Measurements from ENCODE around the gene ZC3H7A. TPM values are rescaled to one million over a fixed set of nuclear protein-coding genes. Genes with fewer than 3 reads are reported as not detected.

The ZC3H7A gene
- total RNA-seq, 1 donor from 2014 or later = 66.5 TPM

- Mint-ChIP-seq H3K27ac (ENCODE audit: unreplicated experiment) (peak overlapping the region; percentile 96), H3K4me3 (peak overlapping the region; percentile 97), H3K36me3 (ENCODE audit: low read depth) (peaks cover 4% of the 10 kb centered on the region), H3K27me3 (ENCODE audit: low read depth) (no peaks in the 10 kb centered on the region), H3K4me1 (peaks cover 59% of the 10 kb centered on the region), H3K9me3 (no peaks in the 10 kb centered on the region)
- DNase-seq (ENCODE audit: low read depth, low spot score) = no peak
- TF ChIP-seq, protein P1, sequence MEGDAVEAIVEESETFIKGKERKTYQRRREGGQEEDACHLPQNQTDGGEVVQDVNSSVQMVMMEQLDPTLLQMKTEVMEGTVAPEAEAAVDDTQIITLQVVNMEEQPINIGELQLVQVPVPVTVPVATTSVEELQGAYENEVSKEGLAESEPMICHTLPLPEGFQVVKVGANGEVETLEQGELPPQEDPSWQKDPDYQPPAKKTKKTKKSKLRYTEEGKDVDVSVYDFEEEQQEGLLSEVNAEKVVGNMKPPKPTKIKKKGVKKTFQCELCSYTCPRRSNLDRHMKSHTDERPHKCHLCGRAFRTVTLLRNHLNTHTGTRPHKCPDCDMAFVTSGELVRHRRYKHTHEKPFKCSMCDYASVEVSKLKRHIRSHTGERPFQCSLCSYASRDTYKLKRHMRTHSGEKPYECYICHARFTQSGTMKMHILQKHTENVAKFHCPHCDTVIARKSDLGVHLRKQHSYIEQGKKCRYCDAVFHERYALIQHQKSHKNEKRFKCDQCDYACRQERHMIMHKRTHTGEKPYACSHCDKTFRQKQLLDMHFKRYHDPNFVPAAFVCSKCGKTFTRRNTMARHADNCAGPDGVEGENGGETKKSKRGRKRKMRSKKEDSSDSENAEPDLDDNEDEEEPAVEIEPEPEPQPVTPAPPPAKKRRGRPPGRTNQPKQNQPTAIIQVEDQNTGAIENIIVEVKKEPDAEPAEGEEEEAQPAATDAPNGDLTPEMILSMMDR (conservative IDR thresholded peaks at IDR 0.05) = no peak
These were observed 870 bp upstream of the ZC3H7A start for GRCh38 chr16:11797957-11798299.

- Mint-ChIP-seq H3K36me3 (ENCODE audit: low read depth) (peaks cover 4% of the 10 kb centered on the region), H3K27me3 (ENCODE audit: low read depth) (no peaks in the 10 kb centered on the region), H3K4me1 (peaks cover 73% of the 10 kb centered on the region), H3K27ac (ENCODE audit: unreplicated experiment) (peak overlapping the region; percentile 67), H3K4me3 (peak overlapping the region; percentile 95), H3K9me3 (no peaks in the 10 kb centered on the region)
- DNase-seq (ENCODE audit: low read depth, low spot score) = peak; percentile 41
- TF ChIP-seq, protein P1 (conservative IDR thresholded peaks at IDR 0.05) = no peak
These were observed 562 bp downstream of the ZC3H7A start for GRCh38 chr16:11796227-11797165.

GRCh38 chr16:11795887-11796226 is 1.2 kb downstream of the ZC3H7A start:
- H3K4me1 Mint-ChIP-seq = peaks cover 79% of the 10 kb centered on the region
- H3K27ac Mint-ChIP-seq (ENCODE audit: unreplicated experiment) = peak overlapping the region; percentile 67
- no peak for DNase-seq (ENCODE audit: low read depth, low spot score)
- no peaks in the 10 kb centered on the region for H3K9me3 Mint-ChIP-seq
- TF ChIP-seq, protein P1 (conservative IDR thresholded peaks at IDR 0.05) = no peak
- peaks cover 4% of the 10 kb centered on the region for H3K36me3 Mint-ChIP-seq (ENCODE audit: low read depth)
- H3K4me3 Mint-ChIP-seq = peak overlapping the region; percentile 95
- H3K27me3 Mint-ChIP-seq (ENCODE audit: low read depth) = no peaks in the 10 kb centered on the region

GRCh38 chr16:11794996-11795886 is 1.8 kb downstream of the ZC3H7A start:
- H3K27ac Mint-ChIP-seq (ENCODE audit: unreplicated experiment) = peak overlapping the region; percentile 67
- H3K27me3 Mint-ChIP-seq (ENCODE audit: low read depth) = no peaks in the 10 kb centered on the region
- peaks cover 77% of the 10 kb centered on the region for H3K4me1 Mint-ChIP-seq
- peak overlapping the region; percentile 95 for H3K4me3 Mint-ChIP-seq
- no peak for DNase-seq (ENCODE audit: low read depth, low spot score)
- no peaks in the 10 kb centered on the region for H3K9me3 Mint-ChIP-seq
- TF ChIP-seq, protein P1 (conservative IDR thresholded peaks at IDR 0.05) = no peak
- peaks cover 4% of the 10 kb centered on the region for H3K36me3 Mint-ChIP-seq (ENCODE audit: low read depth)

- H3K27ac Mint-ChIP-seq (ENCODE audit: unreplicated experiment) = peak overlapping the region; percentile 46
- H3K9me3 Mint-ChIP-seq = no peaks in the 10 kb centered on the region
- H3K4me3 Mint-ChIP-seq = peak overlapping the region; percentile 95
- H3K27me3 Mint-ChIP-seq (ENCODE audit: low read depth) = no peaks in the 10 kb centered on the region
- H3K36me3 Mint-ChIP-seq (ENCODE audit: low read depth) = peaks cover 4% of the 10 kb centered on the region
- DNase-seq (ENCODE audit: low read depth, low spot score) = no peak
- H3K4me1 Mint-ChIP-seq = peaks cover 69% of the 10 kb centered on the region
- TF ChIP-seq, protein P1 (conservative IDR thresholded peaks at IDR 0.05) = no peak
These were observed 2.6 kb downstream of the ZC3H7A start for GRCh38 chr16:11794447-11794846.

All from neural crest cell (in vitro differentiated cells).